GM18526 (cell line): ENCODE data around the gene CALM3.

Experiments used
- POLR2A ChIP-seq: IDR thresholded peaks from 3 replicates; pipeline ENCODE4 v1.6.1; 2011; ENCODE audit not compliant: insufficient read length; ENCODE audit errors: extremely low read depth

CALM3 gene

GRCh38 chr19:46637224-46637623 lies 36.1 kb downstream of the CALM3 start:
- TF ChIP-seq POLR2A: no peak

- no peak for TF ChIP-seq POLR2A
Observed at GRCh38 chr19:46639358-46640182, 38.4 kb downstream of the CALM3 start.

- no peak for TF ChIP-seq POLR2A
Observed at GRCh38 chr19:46640656-46641055, 39.5 kb downstream of the CALM3 start.

DNA sequence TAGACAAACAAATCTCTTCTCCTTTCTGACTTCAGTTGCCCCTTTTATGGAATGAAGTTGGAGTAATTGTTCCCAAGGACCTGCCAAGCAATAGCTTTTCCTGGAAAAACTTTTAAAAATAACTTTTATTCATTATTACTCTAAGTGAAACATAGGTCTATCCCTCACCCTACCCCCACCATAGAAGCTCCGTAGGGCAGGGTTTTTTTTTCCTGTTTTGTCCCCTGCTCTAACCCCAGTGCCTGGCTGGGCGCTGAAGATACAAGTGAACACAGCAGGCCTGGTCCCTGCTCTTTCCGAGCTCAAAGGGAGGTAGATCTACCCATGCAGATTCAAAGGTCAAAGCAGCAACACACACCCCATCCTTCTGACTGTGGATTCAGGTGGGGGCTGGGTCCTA lies 43.6 kb downstream of the CALM3 start:
- TF ChIP-seq POLR2A: no peak

- TF ChIP-seq POLR2A: no peak
Observed at GRCh38 chr19:46646402-46646801, 45.3 kb downstream of the CALM3 start.

DNA sequence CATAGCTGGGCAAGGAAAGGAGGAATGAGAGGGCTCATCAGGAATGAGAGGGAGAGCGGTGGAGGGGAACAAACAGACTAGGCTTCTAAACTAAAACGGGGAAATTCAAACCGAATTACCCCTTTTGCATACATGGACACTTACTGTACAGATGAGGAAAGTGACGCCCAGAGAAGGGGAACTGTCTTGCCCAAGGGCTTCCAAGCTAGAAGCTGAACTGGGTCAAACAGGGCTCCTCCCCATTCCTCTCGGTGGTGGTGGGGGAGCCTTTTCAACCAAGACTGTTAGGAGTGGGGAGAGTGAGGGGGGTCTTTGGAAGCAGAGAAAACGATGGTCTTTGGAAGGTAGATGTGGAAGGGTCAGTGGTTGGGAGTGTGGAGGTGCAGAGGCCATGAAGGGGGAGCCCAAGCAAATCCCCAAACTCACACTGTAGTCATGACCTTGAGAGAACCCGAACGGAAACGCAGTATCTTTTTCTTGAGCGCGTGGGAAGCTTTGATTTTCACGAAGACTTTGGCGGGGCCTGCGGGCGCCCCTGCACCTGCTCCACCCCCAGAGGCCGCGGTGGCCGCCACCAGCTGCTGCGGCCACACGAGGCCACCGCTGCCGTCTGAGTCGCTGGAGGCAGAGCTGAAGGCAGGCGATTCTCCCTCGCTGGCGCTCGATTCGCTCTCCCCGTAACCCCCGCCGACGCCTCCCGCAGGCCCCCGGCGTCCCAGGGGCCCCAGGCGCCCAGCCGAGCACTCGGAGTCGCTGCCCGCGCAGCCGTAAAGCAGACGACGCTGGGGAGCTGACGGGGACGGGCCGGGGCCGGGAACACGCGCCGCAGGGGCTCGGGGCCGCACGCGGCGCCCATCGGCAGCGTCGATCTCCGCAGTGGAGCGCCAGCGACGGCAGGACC lies 47.2 kb downstream of the CALM3 start:
- no peak for TF ChIP-seq POLR2A

DNA sequence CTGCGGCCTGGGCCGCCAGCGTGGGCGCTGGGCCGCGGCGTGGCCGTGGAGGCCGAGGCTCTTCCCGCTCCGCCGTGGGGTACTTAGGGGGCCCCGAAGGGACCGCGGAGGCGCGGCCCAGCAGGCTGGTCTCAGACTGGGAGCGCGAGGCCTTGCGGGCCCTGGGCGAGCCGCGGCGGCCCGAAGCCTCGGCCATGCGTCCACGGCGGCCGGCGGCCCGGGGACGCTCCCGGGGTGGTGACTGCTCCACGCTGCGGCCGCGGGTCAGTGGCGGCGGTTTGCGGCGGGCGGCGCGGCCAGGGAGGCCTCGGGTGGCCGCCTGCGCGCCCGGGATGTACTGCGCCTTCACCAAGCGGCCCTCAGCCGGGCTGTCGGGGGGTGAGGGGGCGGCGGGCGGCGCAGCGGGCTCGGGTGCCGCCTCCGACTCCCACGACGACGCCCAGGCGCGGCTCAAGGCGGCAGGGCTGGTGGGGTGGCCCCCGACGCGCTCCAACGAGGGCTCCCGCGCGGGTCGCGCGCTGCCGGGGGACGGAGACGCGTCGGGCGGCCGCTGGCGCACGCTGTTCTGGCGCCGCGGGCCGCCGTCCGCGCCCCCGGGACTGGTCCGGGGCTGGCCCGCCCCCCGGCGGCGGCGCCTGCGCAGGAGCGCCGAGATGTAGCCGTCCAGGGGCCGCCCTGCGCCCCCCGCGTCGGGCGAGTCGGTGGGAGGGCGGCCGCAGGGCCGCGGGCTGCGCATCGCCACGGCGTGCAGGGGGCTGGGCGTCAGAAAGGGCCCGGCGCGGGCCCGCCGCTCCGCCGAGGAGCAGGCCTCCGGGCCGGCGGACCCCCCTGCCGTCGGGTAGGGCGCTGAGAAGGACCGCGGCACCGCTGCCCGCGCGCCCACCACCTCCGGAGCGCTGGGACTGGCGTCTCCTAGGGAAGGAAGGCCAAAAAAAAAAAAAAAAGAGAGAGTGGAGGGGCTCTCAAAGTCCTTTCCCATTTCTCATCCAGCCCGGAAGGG lies 48.1 kb downstream of the CALM3 start:
- no peak for TF ChIP-seq POLR2A

DNA sequence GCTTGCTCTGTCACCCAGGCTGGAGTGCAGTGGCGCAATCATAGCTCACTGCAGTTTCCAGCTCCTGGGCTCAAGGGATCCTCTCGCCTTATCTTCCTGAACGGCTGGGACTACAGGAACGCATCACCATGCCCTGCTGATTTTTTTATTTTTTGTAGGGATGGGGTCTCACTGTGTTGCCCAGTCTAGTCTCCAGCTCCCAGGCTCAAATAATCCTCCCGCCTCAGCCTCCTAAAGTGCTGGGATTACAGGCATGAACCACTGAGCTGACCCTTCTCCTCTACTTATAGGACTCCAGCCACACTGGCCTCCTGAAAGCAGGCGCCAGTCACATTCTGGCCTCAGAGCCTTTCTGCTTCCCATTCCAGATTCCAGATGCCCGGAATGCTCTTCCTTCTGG lies 49.3 kb downstream of the CALM3 start:
- TF ChIP-seq POLR2A: no peak

- TF ChIP-seq POLR2A: no peak
Observed at GRCh38 chr19:46654621-46655152, 53.6 kb downstream of the CALM3 start.

DNA sequence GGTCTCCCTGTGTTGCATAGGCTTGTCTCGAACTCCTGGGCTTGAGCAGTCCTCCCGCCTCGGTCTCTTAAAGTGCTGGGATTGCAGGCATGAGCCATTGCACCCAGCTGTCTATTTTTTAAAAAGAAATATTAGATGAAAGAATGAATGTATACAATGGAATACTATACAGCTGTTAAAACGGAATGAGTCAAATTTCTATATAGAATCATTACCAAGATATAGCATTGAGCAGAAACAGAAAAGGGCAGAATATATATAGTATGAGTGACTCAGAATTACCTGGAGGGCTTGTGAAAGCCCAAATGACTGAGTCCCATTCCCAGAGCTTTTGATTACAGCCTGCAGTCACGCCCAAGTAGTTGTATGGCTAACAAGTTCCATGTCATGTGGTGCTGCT lies 55.4 kb downstream of the CALM3 start:
- TF ChIP-seq POLR2A: no peak

- no peak for TF ChIP-seq POLR2A
Observed at GRCh38 chr19:46659151-46660007, 58.2 kb downstream of the CALM3 start.

DNA sequence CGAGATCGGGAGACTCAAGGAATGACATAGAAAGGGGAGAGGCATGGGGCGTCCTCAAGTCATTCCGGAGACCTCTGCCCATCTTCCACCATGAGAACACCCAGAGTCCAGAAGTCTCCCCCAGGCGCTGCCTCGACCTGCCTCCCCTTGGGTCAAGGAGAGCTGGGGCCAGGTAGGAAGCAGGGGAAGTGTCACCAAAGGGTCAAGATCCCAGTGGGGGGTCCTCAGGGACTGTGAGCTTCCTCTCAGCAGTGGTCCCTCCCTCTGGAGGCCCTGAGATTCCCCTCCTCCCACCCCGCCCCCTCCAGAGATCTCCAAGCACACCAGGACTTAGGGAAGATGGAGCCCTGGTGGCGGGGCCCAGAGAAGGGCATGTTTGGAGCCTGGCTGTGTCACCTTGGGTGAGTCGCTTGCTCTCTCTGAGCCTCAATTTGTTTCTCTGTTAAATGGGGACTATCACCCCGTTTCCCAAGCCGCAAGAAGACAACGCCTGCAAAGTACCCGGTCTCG lies 58.9 kb downstream of the CALM3 start:
- TF ChIP-seq POLR2A: no peak
